Endothelial cell of umbilical vein (primary cell): ENCODE data around the gene ZSWIM2. TPM values are rescaled to one million over a fixed set of nuclear protein-coding genes. Genes with fewer than 3 reads are reported as not detected.
A peak's percentile ranks its signal among the peaks of the same experiment; 100 is the strongest.

Source experiments
- BruUV-seq: library from RNA; stranded (reverse); fragments of 400-500 nt; replicated peaks from 2 replicates; lab custom pipeline; 2021; lab: Mats Ljungman, UMichigan
- CTCF ChIA-PET: fragments of 300-600, 350-600 bp; sonication (Branson Sonifier 250); formaldehyde crosslinking; loops from one replicate; lab custom pipeline; 2021; ENCODE audit warnings: antibody characterized with exemption, inconsistent platforms; lab: Charles Lee
- POLR2A ChIA-PET: fragments of 300-600, 350-600 bp; sonication (Branson Sonifier 250); formaldehyde crosslinking; loops from one replicate; lab custom pipeline; 2021; ENCODE audit warnings: antibody characterized with exemption, inconsistent platforms; lab: Charles Lee
- DNase-seq: peaks from one replicate; pipeline ENCODE4 v3.0.0-alpha.2; 2011; ENCODE audit warnings: low read depth, low spot score
- FAIRE-seq: peaks from 2 replicates; lab custom pipeline; 2011; peaks lifted over from hg19 to GRCh38; lab: Jason Lieb, UNC
- H2AFZ ChIP-seq: 2 replicates; pipeline ENCODE4 v1.6.0; 2012; ENCODE audit warnings: low read depth, low read length, control low read depth, inconsistent platforms
- H3K27ac ChIP-seq: 2 replicates; pipeline ENCODE4 v1.5.1; 2011; ENCODE audit warnings: low read depth, mild to moderate bottlenecking, control low read depth, low read length, moderate library complexity; ENCODE audit not compliant: insufficient read depth
- H3K27me3 ChIP-seq, 2 experiments: 2 replicates each; pipeline versions ENCODE4 v1.6.0 to v1.6.1; 2011; ENCODE audit warnings: low read length in 2 of 2, mixed read lengths in 1 of 2; ENCODE audit not compliant: control insufficient read depth in 2 of 2, insufficient read depth in 2 of 2
- H3K36me3 ChIP-seq, 2 experiments: 2 replicates in 1 of 2; 3 replicates in 1 of 2; pipeline ENCODE4 v1.5.1; 2011; ENCODE audit warnings: low read length in 2 of 2, mild to moderate bottlenecking in 1 of 2, moderate library complexity in 1 of 2; ENCODE audit not compliant: control insufficient read depth in 2 of 2, insufficient read depth in 2 of 2; ENCODE audit errors: extremely low read depth in 1 of 2
- H3K4me1 ChIP-seq: 3 replicates; pipeline ENCODE4 v1.5.1; 2011; ENCODE audit warnings: mild to moderate bottlenecking, low read length; ENCODE audit not compliant: control insufficient read depth, insufficient read depth; ENCODE audit errors: extremely low read depth
- H3K4me2 ChIP-seq: 2 replicates; pipeline ENCODE4 v1.6.1; 2011; ENCODE audit warnings: low read length, control low read depth, mixed read lengths; ENCODE audit not compliant: insufficient read depth
- H3K4me3 ChIP-seq, 3 experiments: fragments of 200-600 bp in 1 of 3; sonication (generic), shearing (Covaris generic) in 1 of 3; replicated peaks in 1 of 3; 2 replicates each; pipeline ENCODE4 v1.5.1; 2011 to 2016; ENCODE audit warnings: control low read depth in 3 of 3, low read length in 3 of 3, mild to moderate bottlenecking in 2 of 3, inconsistent platforms in 1 of 3, low read depth in 1 of 3, moderate library complexity in 1 of 3; ENCODE audit not compliant: insufficient read depth in 1 of 3
- H3K79me2 ChIP-seq: 2 replicates; pipeline ENCODE4 v1.6.0; 2012; ENCODE audit warnings: low read length, inconsistent platforms; ENCODE audit not compliant: control insufficient read depth, insufficient read depth
- H3K9ac ChIP-seq: replicated peaks from 2 replicates; pipeline ENCODE3; 2011; ENCODE audit warnings: low read length, control low read depth; ENCODE audit not compliant: insufficient read depth; ENCODE audit errors: extremely low read depth
- H3K9me1 ChIP-seq: replicated peaks from 3 replicates; pipeline ENCODE4 v1.6.0; 2011; ENCODE audit warnings: mild to moderate bottlenecking, low read length; ENCODE audit not compliant: control insufficient read depth, insufficient read depth; ENCODE audit errors: extremely low read depth
- H3K9me3 ChIP-seq: replicated peaks from 2 replicates; pipeline ENCODE4 v1.5.1; 2012; ENCODE audit warnings: low read length, inconsistent platforms; ENCODE audit not compliant: control insufficient read depth, insufficient read depth
- H4K20me1 ChIP-seq: replicated peaks from 2 replicates; pipeline ENCODE3; 2011; ENCODE audit warnings: mild to moderate bottlenecking, low read length; ENCODE audit not compliant: control insufficient read depth, insufficient read depth; ENCODE audit errors: extremely low read depth
- EZH2 ChIP-seq: IDR thresholded peaks from 2 replicates; pipeline ENCODE4 v1.6.1; 2012; ENCODE audit warnings: borderline replicate concordance, low read depth, mild to moderate bottlenecking, moderate library complexity, low read length, inconsistent platforms; ENCODE audit not compliant: severe bottlenecking
- GATA2 ChIP-seq: IDR thresholded peaks from 2 replicates; pipeline ENCODE4 v1.7.0; 2011; ENCODE audit warnings: low read depth, mild to moderate bottlenecking, moderate library complexity, mixed read lengths, low read length; ENCODE audit not compliant: insufficient read length, insufficient read depth
- MAX ChIP-seq: IDR thresholded peaks from 2 replicates; pipeline ENCODE4 v1.6.1; 2011; ENCODE audit not compliant: insufficient read depth, insufficient read length
- MYC ChIP-seq: IDR thresholded peaks from one replicate; pipeline ENCODE4 v1.6.1; 2011; ENCODE audit warnings: mild to moderate bottlenecking, low read depth, low read length
- POLR2A ChIP-seq: IDR thresholded peaks from 2 replicates; pipeline ENCODE4 v1.6.1; 2012; ENCODE audit warnings: low read depth, mild to moderate bottlenecking, control low read depth, low read length
- POLR2AphosphoS5 ChIP-seq: IDR thresholded peaks from 2 replicates; pipeline ENCODE4 v1.6.1; 2012; ENCODE audit warnings: low read depth, mild to moderate bottlenecking, control low read depth, low read length, moderate library complexity; ENCODE audit not compliant: insufficient read depth
- dilution Hi-C: fragments of 300-500 bp; cut with MboI; formaldehyde crosslinking; loops from one replicate; pipeline ENCODE4 v1.15.0; 2019; ENCODE audit warnings: low sequenced_read_pairs; ENCODE audit not compliant: extremely low pct_ligation_motif_present
- intact Hi-C: fragments of 100-400 bp; cut with micrococcal nuclease; formaldehyde crosslinking; loops from one replicate; pipeline ENCODE4 v1.10.0; 2022
- polyA plus RNA-seq, 4 experiments: library from polyadenylated mRNA; depleted of rRNA in 3 of 4; stranded (reverse) in 3 of 4; unstranded in 1 of 4; fragments of >200 nt; gene quantifications; 2 replicates each; pipeline versions ENCODE4 v1.2.1 to v1.2.3, GENCODE V29; 2011 to 2012; ENCODE audit warnings: missing spikeins in 1 of 4
- total RNA-seq: library from RNA; stranded (reverse); gene quantifications from 2 replicates; pipeline ENCODE4 v1.2.3, GENCODE V29; 2021

The ZSWIM2 gene
- total and polyA plus RNA-seq, 2 donors (not counting 3 experiments of a cell fraction or from before 2014, with no cell fraction given) = not detected

GRCh38 chr2:186887107-186888090 lies 38.4 kb upstream of the ZSWIM2 start:
- Histone ChIP-seq H2AFZ (peak overlapping the region; percentile 21), H3K79me2 (no peaks in the 10 kb centered on the region), H3K27ac (no peak overlapping the region), H4K20me1 (no peaks in the 10 kb centered on the region), H3K4me2 (no peak overlapping the region), H3K36me3 (no peaks in the 10 kb centered on the region), H3K4me1 (peaks cover 64% of the 10 kb centered on the region), H3K4me3 (no peak overlapping the region), H3K9me3 (no peaks in the 10 kb centered on the region), H3K9me1 (no peaks in the 10 kb centered on the region), H3K9ac (no peak overlapping the region), H3K27me3 (no peaks in the 10 kb centered on the region)
- DNase-seq (peak; percentile 41), FAIRE-seq (no peak)
- dilution Hi-C loops (no loop called here), intact Hi-C loops (no loop called here)
- TF ChIP-seq MYC (no peak), GATA2 (no peak), MAX (no peak), EZH2 (no peak), POLR2A (no peak), POLR2AphosphoS5 (no peak)
- ChIA-PET CTCF (interaction anchor here (0.8 to 1.3 kb wide), 4 partner anchors 14 to 38 kb away, joined by 3 to 6 read pairs (median 4); no protein-coding TSS in a partner anchor), POLR2A (no interaction called here)
- no TSS peak for BruUV-seq
